GM23338 (cell line): ENCODE results near the gene CEMIP2. TPM values are rescaled to one million over a fixed set of nuclear protein-coding genes. Genes with fewer than 3 reads are reported as not detected.

Experiments
- ATAC-seq: fragments of 200-7000 bp; cut with Tn5 transposase; 3 replicates; pipeline ENCODE4 v1.9.1; 2020
- DNase-seq: peaks from one replicate; pipeline ENCODE4 v3.0.0-alpha.2; 2015; ENCODE audit warnings: low spot score
- H2AFZ ChIP-seq: fragments of 200-600 bp; sonication (generic); 2 replicates; pipeline ENCODE4 v1.8.0; 2016; ENCODE audit warnings: antibody characterized with exemption, mild to moderate bottlenecking, moderate library complexity
- H3F3A ChIP-seq: fragments of 200-600 bp; sonication (generic); replicated peaks from 2 replicates; pipeline ENCODE4 v1.8.0; 2017; ENCODE audit warnings: antibody characterized with exemption, mixed run types, low read depth
- H3K27ac ChIP-seq: fragments of 200-600 bp; sonication (generic); 2 replicates; pipeline ENCODE4 v1.6.1; 2016; ENCODE audit warnings: low read depth
- H3K27me3 ChIP-seq: fragments of 200-600 bp; sonication (generic); 2 replicates; pipeline ENCODE4 v1.8.0; 2016; ENCODE audit warnings: mild to moderate bottlenecking, mixed run types, moderate library complexity; ENCODE audit not compliant: insufficient read depth
- H3K36me3 ChIP-seq: fragments of 200-600 bp; sonication (generic); 2 replicates; pipeline ENCODE4 v1.8.0; 2016; ENCODE audit warnings: mild to moderate bottlenecking; ENCODE audit not compliant: insufficient read depth
- H3K4me1 ChIP-seq: fragments of 200-600 bp; sonication (generic); 2 replicates; pipeline ENCODE4 v1.8.0; 2016; ENCODE audit warnings: mild to moderate bottlenecking, moderate library complexity; ENCODE audit not compliant: insufficient read depth
- H3K4me2 ChIP-seq: fragments of 200-600 bp; sonication (generic); 2 replicates; pipeline ENCODE4 v1.7.1; 2017; ENCODE audit warnings: mixed run types
- H3K4me3 ChIP-seq: fragments of 200-600 bp; sonication (generic); 2 replicates; pipeline ENCODE4 v1.6.1; 2016; ENCODE audit warnings: mixed run types
- H3K79me2 ChIP-seq: fragments of 200-600 bp; sonication (generic); replicated peaks from 2 replicates; pipeline ENCODE4 v1.8.0; 2017; ENCODE audit warnings: mild to moderate bottlenecking; ENCODE audit not compliant: insufficient read depth
- H3K9me2 ChIP-seq: fragments of 200-600 bp; sonication (generic); 2 replicates; pipeline ENCODE4 v1.8.0; 2017; ENCODE audit not compliant: insufficient read depth
- H4K20me1 ChIP-seq: fragments of 200-600 bp; sonication (generic); replicated peaks from 2 replicates; pipeline ENCODE4 v1.8.0; 2017; ENCODE audit warnings: mild to moderate bottlenecking; ENCODE audit not compliant: insufficient read depth
- H3K27ac Mint-ChIP-seq: 2 replicates; pipeline ENCODE4 v1.8.0; 2020; ENCODE audit warnings: inconsistent platforms, mild to moderate bottlenecking, moderate library complexity, mixed read lengths
- H3K27me3 Mint-ChIP-seq: 3 replicates; pipeline ENCODE4 v1.8.0; 2022; ENCODE audit warnings: low read depth, mild to moderate bottlenecking, moderate library complexity, mixed read lengths, inconsistent platforms; ENCODE audit not compliant: insufficient read depth, poor library complexity
- H3K36me3 Mint-ChIP-seq: 3 replicates; pipeline ENCODE4 v1.8.0; 2021; ENCODE audit warnings: low read depth, mild to moderate bottlenecking, inconsistent platforms, moderate library complexity, mixed read lengths
- H3K4me1 Mint-ChIP-seq: 3 replicates; pipeline ENCODE4 v1.8.0; 2020; ENCODE audit warnings: mild to moderate bottlenecking, inconsistent platforms, mixed read lengths
- H3K4me3 Mint-ChIP-seq: 3 replicates; pipeline ENCODE4 v1.8.0; 2021; ENCODE audit warnings: moderate library complexity, mild to moderate bottlenecking, inconsistent platforms, mixed read lengths
- H3K9me3 Mint-ChIP-seq: 3 replicates; pipeline ENCODE4 v1.8.0; 2020; ENCODE audit warnings: moderate library complexity, mild to moderate bottlenecking, inconsistent platforms, mixed read lengths
- CTCF ChIP-seq, 2 experiments: fragments of 200-600 bp in 1 of 2; sonication (generic) in 1 of 2; conservative IDR thresholded peaks; 2 replicates each; pipeline versions ENCODE4 v1.5.1 to v1.6.1; 2016 to 2017; ENCODE audit warnings: antibody characterized with exemption in 2 of 2, low read depth in 2 of 2, mild to moderate bottlenecking in 2 of 2, moderate library complexity in 1 of 2
- EZH2 ChIP-seq: fragments of 200-600 bp; sonication (generic); IDR thresholded peaks from one replicate; pipeline ENCODE4 v1.8.0; 2017; ENCODE audit warnings: antibody characterized with exemption, mild to moderate bottlenecking, low read depth; ENCODE audit not compliant: unreplicated experiment
- JUNB ChIP-seq: IDR thresholded peaks from one replicate; pipeline ENCODE4 v1.6.1; 2016; ENCODE audit warnings: antibody characterized with exemption; ENCODE audit not compliant: unreplicated experiment
- POLR2AphosphoS5 ChIP-seq: IDR thresholded peaks from 2 replicates; pipeline ENCODE4 v1.6.1; 2016; ENCODE audit warnings: antibody characterized with exemption, low read depth
- polyA plus RNA-seq: library from polyadenylated mRNA; unstranded; fragments of >200 nt; fragmentation: Nextera tagmentation; extraction: Ambion mirVana; gene quantifications from 2 replicates; pipeline ENCODE4 v1.2.1, GENCODE V29; 2016
- total RNA-seq: library from RNA; depleted of rRNA; stranded (reverse); fragments of >200 nt; shearing (Covaris generic); gene quantifications from 2 replicates; pipeline ENCODE4 v1.2.3, GENCODE V29; 2014
- TF ChIP-seq, protein P1 (sequence below): IDR thresholded peaks from one replicate; pipeline ENCODE4 v1.6.1; 2018; ENCODE audit warnings: antibody characterized with exemption; ENCODE audit not compliant: unreplicated experiment
- TF ChIP-seq, protein P2 (sequence below): fragments of 250-450 bp; sonication (Bioruptor Pico); IDR thresholded peaks from 2 replicates; pipeline ENCODE4 v1.5.0; 2020; ENCODE audit warnings: mild to moderate bottlenecking, moderate library complexity
- TF ChIP-seq, protein P3 (sequence below): IDR thresholded peaks from 2 replicates; pipeline ENCODE4 v1.6.1; 2016; ENCODE audit warnings: antibody characterized with exemption

The CEMIP2 gene
- total and polyA plus RNA-seq, 2 experiments from 2014 or later: 23.0 to 76.7 TPM

- TF ChIP-seq EZH2: no peak
- TF ChIP-seq, protein P1, sequence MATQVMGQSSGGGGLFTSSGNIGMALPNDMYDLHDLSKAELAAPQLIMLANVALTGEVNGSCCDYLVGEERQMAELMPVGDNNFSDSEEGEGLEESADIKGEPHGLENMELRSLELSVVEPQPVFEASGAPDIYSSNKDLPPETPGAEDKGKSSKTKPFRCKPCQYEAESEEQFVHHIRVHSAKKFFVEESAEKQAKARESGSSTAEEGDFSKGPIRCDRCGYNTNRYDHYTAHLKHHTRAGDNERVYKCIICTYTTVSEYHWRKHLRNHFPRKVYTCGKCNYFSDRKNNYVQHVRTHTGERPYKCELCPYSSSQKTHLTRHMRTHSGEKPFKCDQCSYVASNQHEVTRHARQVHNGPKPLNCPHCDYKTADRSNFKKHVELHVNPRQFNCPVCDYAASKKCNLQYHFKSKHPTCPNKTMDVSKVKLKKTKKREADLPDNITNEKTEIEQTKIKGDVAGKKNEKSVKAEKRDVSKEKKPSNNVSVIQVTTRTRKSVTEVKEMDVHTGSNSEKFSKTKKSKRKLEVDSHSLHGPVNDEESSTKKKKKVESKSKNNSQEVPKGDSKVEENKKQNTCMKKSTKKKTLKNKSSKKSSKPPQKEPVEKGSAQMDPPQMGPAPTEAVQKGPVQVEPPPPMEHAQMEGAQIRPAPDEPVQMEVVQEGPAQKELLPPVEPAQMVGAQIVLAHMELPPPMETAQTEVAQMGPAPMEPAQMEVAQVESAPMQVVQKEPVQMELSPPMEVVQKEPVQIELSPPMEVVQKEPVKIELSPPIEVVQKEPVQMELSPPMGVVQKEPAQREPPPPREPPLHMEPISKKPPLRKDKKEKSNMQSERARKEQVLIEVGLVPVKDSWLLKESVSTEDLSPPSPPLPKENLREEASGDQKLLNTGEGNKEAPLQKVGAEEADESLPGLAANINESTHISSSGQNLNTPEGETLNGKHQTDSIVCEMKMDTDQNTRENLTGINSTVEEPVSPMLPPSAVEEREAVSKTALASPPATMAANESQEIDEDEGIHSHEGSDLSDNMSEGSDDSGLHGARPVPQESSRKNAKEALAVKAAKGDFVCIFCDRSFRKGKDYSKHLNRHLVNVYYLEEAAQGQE: no peak
- Histone ChIP-seq H3K4me3 (no peak overlapping the region), H3F3A (no peaks in the 10 kb centered on the region), H3K27me3 (no peaks in the 10 kb centered on the region), H3K27ac (no peak overlapping the region), H3K9me2 (no peaks in the 10 kb centered on the region; the same call in 1 of the 2 replicates), H3K79me2 (no peaks in the 10 kb centered on the region), H3K36me3 (peaks cover 10% of the 10 kb centered on the region), H4K20me1 (no peaks in the 10 kb centered on the region), H3K4me2 (no peak overlapping the region), H3K4me1 (peaks cover 15% of the 10 kb centered on the region), H2AFZ (no peak overlapping the region)
- H3K36me3 Mint-ChIP-seq: peaks cover 13% of the 10 kb centered on the region; the same call in 2 of the 3 replicates
- ATAC-seq (no peak), DNase-seq (no peak)
- peaks cover 24% of the 10 kb centered on the region for H3K4me1 Mint-ChIP-seq
- H3K9me3 Mint-ChIP-seq: peaks cover 13% of the 10 kb centered on the region
- no peak overlapping the region for H3K27ac Mint-ChIP-seq
- peaks cover 2% of the 10 kb centered on the region for H3K27me3 Mint-ChIP-seq
- H3K4me3 Mint-ChIP-seq: no peak overlapping the region
Measured at GRCh38 chr9:71680189-71680980, 87.9 kb downstream of the CEMIP2 start.

DNA sequence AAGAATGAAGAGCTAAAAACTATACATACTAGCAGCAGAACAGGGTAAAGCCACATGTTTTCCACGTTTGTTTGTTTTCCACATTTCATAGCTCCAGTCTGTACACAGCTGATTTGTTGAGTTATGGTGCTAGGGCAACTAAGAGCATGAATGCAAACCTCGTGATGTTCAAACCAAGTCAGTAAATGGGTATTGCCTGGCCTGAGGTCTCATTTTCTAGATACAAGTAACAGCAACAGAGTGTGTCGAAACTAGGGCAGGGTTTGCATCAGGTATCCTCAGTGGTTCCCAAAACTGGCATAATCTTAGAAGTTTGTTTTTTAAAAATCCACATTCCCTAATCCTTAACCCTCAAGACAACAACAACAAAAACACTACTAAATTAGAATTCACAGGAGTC is 89.3 kb downstream of the CEMIP2 start:
- no peaks in the 10 kb centered on the region; the same call in 1 of the 2 replicates for H3K9me2 ChIP-seq
- Mint-ChIP-seq H3K9me3 (peaks cover 16% of the 10 kb centered on the region), H3K4me1 (peaks cover 19% of the 10 kb centered on the region), H3K27ac (no peak overlapping the region; the same call in 1 of the 2 replicates), H3K27me3 (peaks cover 2% of the 10 kb centered on the region), H3K36me3 (peaks cover 15% of the 10 kb centered on the region; the same call in 2 of the 3 replicates), H3K4me3 (no peak overlapping the region)
- no peak overlapping the region for H3K4me2 ChIP-seq
- H3K36me3 ChIP-seq: peaks cover 7% of the 10 kb centered on the region; the same call in 1 of the 2 replicates
- no peaks in the 10 kb centered on the region for H3F3A ChIP-seq
- no peaks in the 10 kb centered on the region for H4K20me1 ChIP-seq
- H2AFZ ChIP-seq: no peak overlapping the region
- no peak overlapping the region for H3K27ac ChIP-seq
- ATAC-seq (no peak), DNase-seq (no peak)
- H3K4me3 ChIP-seq: no peak overlapping the region
- H3K4me1 ChIP-seq: peaks cover 1% of the 10 kb centered on the region
- no peaks in the 10 kb centered on the region for H3K27me3 ChIP-seq
- H3K79me2 ChIP-seq: no peaks in the 10 kb centered on the region
- TF ChIP-seq JUNB: no peak
- TF ChIP-seq, protein P2, sequence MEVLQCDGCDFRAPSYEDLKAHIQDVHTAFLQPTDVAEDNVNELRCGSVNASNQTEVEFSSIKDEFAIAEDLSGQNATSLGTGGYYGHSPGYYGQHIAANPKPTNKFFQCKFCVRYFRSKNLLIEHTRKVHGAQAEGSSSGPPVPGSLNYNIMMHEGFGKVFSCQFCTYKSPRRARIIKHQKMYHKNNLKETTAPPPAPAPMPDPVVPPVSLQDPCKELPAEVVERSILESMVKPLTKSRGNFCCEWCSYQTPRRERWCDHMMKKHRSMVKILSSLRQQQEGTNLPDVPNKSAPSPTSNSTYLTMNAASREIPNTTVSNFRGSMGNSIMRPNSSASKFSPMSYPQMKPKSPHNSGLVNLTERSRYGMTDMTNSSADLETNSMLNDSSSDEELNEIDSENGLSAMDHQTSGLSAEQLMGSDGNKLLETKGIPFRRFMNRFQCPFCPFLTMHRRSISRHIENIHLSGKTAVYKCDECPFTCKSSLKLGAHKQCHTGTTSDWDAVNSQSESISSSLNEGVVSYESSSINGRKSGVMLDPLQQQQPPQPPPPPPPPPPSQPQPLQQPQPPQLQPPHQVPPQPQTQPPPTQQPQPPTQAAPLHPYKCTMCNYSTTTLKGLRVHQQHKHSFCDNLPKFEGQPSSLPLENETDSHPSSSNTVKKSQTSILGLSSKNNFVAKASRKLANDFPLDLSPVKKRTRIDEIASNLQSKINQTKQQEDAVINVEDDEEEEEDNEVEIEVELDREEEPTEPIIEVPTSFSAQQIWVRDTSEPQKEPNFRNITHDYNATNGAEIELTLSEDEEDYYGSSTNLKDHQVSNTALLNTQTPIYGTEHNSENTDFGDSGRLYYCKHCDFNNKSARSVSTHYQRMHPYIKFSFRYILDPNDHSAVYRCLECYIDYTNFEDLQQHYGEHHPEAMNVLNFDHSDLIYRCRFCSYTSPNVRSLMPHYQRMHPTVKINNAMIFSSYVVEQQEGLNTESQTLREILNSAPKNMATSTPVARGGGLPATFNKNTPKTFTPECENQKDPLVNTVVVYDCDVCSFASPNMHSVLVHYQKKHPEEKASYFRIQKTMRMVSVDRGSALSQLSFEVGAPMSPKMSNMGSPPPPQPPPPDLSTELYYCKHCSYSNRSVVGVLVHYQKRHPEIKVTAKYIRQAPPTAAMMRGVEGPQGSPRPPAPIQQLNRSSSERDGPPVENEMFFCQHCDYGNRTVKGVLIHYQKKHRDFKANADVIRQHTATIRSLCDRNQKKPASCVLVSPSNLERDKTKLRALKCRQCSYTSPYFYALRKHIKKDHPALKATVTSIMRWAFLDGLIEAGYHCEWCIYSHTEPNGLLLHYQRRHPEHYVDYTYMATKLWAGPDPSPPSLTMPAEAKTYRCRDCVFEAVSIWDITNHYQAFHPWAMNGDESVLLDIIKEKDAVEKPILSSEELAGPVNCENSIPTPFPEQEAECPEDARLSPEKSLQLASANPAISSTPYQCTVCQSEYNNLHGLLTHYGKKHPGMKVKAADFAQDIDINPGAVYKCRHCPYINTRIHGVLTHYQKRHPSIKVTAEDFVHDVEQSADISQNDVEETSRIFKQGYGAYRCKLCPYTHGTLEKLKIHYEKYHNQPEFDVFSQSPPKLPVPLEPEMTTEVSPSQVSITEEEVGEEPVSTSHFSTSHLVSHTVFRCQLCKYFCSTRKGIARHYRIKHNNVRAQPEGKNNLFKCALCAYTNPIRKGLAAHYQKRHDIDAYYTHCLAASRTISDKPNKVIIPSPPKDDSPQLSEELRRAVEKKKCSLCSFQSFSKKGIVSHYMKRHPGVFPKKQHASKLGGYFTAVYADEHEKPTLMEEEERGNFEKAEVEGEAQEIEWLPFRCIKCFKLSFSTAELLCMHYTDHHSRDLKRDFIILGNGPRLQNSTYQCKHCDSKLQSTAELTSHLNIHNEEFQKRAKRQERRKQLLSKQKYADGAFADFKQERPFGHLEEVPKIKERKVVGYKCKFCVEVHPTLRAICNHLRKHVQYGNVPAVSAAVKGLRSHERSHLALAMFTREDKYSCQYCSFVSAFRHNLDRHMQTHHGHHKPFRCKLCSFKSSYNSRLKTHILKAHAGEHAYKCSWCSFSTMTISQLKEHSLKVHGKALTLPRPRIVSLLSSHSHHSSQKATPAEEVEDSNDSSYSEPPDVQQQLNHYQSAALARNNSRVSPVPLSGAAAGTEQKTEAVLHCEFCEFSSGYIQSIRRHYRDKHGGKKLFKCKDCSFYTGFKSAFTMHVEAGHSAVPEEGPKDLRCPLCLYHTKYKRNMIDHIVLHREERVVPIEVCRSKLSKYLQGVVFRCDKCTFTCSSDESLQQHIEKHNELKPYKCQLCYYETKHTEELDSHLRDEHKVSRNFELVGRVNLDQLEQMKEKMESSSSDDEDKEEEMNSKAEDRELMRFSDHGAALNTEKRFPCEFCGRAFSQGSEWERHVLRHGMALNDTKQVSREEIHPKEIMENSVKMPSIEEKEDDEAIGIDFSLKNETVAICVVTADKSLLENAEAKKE (CRISPR knock-in tag): no peak
- TF ChIP-seq CTCF (conservative IDR thresholded peaks at IDR 0.05; ENCODE audit: low read depth in 2 of 2): no peak
- TF ChIP-seq, protein P3, sequence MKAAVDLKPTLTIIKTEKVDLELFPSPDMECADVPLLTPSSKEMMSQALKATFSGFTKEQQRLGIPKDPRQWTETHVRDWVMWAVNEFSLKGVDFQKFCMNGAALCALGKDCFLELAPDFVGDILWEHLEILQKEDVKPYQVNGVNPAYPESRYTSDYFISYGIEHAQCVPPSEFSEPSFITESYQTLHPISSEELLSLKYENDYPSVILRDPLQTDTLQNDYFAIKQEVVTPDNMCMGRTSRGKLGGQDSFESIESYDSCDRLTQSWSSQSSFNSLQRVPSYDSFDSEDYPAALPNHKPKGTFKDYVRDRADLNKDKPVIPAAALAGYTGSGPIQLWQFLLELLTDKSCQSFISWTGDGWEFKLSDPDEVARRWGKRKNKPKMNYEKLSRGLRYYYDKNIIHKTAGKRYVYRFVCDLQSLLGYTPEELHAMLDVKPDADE: no peak
- TF ChIP-seq POLR2AphosphoS5: no peak
